Fibroblast of peridontal ligament (primary cell): Measurements from ENCODE around the gene RFPL4A.

Experiments
- DNase-seq: peaks from one replicate; pipeline ENCODE4 v3.0.0-alpha.2; 2010; ENCODE audit errors: extremely low read depth

Gene RFPL4A

GRCh38 chr19:55802281-55802680, 43.4 kb downstream of the RFPL4A start:
- DNase-seq: no peak

GRCh38 chr19:55809381-55810058, 50.6 kb downstream of the RFPL4A start:
- DNase-seq: peak; percentile 3

DNA sequence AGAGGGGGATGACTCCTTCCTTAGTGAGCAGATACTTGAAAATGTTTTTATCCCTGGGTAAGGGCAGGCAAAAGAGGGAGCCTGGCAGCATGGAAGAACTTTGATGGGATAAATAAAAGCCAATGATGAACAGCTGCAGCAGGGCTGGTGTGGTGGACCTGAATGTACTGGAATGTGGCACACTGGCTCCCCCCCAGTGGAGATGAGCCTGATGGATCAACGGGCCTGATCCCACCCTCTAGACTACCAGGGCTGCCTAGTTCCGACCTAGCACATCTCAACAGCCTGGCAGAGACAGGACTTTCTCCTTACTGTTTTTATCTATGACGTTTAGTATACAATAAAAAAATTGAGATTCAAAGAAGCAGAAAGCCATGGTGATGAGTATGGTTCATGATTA, 52.4 kb downstream of the RFPL4A start:
- no peak for DNase-seq

- no peak for DNase-seq
These were observed 53.6 kb downstream of the RFPL4A start for GRCh38 chr19:55812449-55812848.
